Kidney (tissue), 14 donors: ENCODE measurements around the gene NEDD4L. TPM values are rescaled to one million over a fixed set of nuclear protein-coding genes. Genes with fewer than 3 reads are reported as not detected.

Experiments
- DNase-seq, 5 donors: peaks; one replicate each; pipeline ENCODE4 v3.0.0-alpha.2; 2013 to 2020
- FAIRE-seq: peaks from 2 replicates; lab custom pipeline; 2012; peaks lifted over from hg19 to GRCh38; lab: Jason Lieb, UNC
- H3K27ac ChIP-seq, 2 donors: one replicate each; pipeline ENCODE4 v1.7.0; 2013; ENCODE audit warnings: low read depth in 2 of 2, low read length in 2 of 2, inconsistent platforms in 1 of 2
- H3K27me3 ChIP-seq: one replicate; pipeline ENCODE4 v1.7.1; 2013; ENCODE audit warnings: low read length, inconsistent platforms; ENCODE audit not compliant: control insufficient read depth, insufficient read depth
- H3K36me3 ChIP-seq, 3 donors: one replicate each; pipeline versions ENCODE4 v1.7.0 to v1.7.1; 2013; ENCODE audit warnings: low read length in 3 of 3, control low read depth in 1 of 3, inconsistent platforms in 1 of 3; ENCODE audit not compliant: insufficient read depth in 3 of 3, control insufficient read depth in 2 of 3
- H3K4me1 ChIP-seq, 3 donors: one replicate each; pipeline versions ENCODE4 v1.7.0 to v1.7.1; 2013; ENCODE audit warnings: low read length in 3 of 3, inconsistent platforms in 1 of 3, low read depth in 1 of 3; ENCODE audit not compliant: control insufficient read depth in 2 of 3, insufficient read depth in 2 of 3
- H3K4me3 ChIP-seq, 3 donors: one replicate each; pipeline versions ENCODE4 v1.7.0 to v1.8.1; 2013; ENCODE audit warnings: low read length in 3 of 3, control low read depth in 1 of 3, inconsistent platforms in 1 of 3
- H3K9ac ChIP-seq, 3 donors: one replicate each; pipeline versions ENCODE4 v1.7.0 to v1.7.1; 2013; ENCODE audit warnings: low read length in 3 of 3, control low read depth in 1 of 3, inconsistent platforms in 1 of 3
- H3K9me3 ChIP-seq, 3 donors: one replicate each; pipeline versions ENCODE4 v1.7.0 to v1.7.1; 2013; ENCODE audit warnings: low read length in 3 of 3, control low read depth in 1 of 3, inconsistent platforms in 1 of 3; ENCODE audit not compliant: control insufficient read depth in 2 of 3, insufficient read depth in 1 of 3
- intact Hi-C: fragments of 100-400 bp; cut with DNase I; formaldehyde crosslinking; loops from one replicate; pipeline ENCODE4 v1.11.1; 2022
- polyA plus RNA-seq: library from polyadenylated mRNA; stranded (reverse); fragments of 350-450 nt; fragmentation: Illumina TruSeq; extraction: RNeasy Lipid Tissue Mini Kit (QIAGEN cat#74804); gene quantifications from one replicate; pipeline ENCODE4 v1.2.3, GENCODE V29; 2014; ENCODE audit warnings: low read depth, low replicate concordance; ENCODE audit not compliant: insufficient read depth
- total RNA-seq: library from RNA; stranded (reverse); fragmentation: NEBNext Ultra II Directional; extraction: Animal tissue kit (Norgen Biotek cat#: 25700); gene quantifications from one replicate; pipeline ENCODE4 v1.2.1, GENCODE V29; 2021
- TF ChIP-seq, protein P1 (sequence below): IDR thresholded peaks from 3 replicates; pipeline ENCODE4 v1.5.1; 2012; ENCODE audit warnings: mild to moderate bottlenecking, moderate library complexity, borderline replicate concordance; ENCODE audit not compliant: insufficient read depth; ENCODE audit errors: extremely low read depth
- donor health status: control.
- donor health status: control.
- donor health status: control.
- donor health status: control.
- donor health status: control.
- donor health status: DM: yes; HTN: yes; CAD: no.
- donor health status: Normal renal cell carcinoma (clear cell type).

Gene NEDD4L
- total and polyA plus RNA-seq, 2 donors from 2014 or later, result 90.8 to 95.7 TPM

DNA sequence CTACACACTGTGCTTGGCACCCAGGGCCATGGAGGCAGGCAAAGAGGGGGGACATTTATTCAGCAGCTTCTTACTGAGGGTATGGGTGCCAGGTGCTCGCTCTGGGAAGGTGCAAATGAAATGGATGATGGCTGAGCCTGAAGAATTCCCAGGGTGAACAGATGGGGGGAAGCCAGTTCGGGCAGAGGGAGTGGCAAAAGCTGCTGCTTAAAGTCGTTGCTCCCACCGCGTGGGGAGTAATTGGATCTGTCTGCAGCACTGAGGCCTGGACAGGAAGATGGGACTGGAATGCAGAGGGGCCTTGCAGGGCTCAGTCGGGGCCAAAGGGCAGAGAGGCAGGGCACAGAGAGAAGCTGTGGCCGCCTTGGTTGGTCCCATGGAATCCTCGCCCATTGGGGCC lies 51.2 kb downstream of the NEDD4L start:
- H3K4me1 ChIP-seq, result peaks cover 0 to 13% (median 3%) of the 10 kb centered on the region in 3 donors

DNA sequence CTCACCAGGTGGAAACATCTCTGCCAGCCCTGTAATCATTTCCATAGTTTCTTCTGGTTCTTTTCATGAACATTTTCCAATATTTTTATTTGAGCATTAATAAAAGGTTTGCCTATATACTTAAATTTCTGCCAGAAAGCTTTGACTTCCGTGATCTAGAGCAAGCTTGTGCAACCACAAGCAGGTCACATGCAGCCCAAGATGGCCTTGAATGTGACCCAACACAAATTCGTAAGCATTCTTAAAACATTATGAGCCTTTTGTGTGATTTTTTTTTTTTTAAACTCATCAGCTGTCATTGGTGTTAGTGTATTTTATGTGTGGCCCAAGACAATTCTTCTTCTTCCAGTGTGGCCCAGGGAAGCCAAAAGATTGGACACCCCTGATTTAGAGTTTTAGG lies 51.6 kb downstream of the NEDD4L start:
- Histone ChIP-seq H3K27ac (no peak overlapping the region), H3K4me1 (peaks cover 0 to 13% (median 3%) of the 10 kb centered on the region in 3 donors)
- FAIRE-seq, result no peak

More for the DNA sequence above, 51.2 kb downstream of the NEDD4L start:
- Histone ChIP-seq H3K36me3 (no peaks in the 10 kb centered on the region), H3K4me3 (no peak overlapping the region), H3K9me3 (no peaks in the 10 kb centered on the region), H3K9ac (no peak overlapping the region), H3K27ac (no peak overlapping the region), H3K27me3 (no peaks in the 10 kb centered on the region)
- FAIRE-seq (no peak), DNase-seq (peak in 2 of 5 donors; percentile 34 to 38)
- intact Hi-C loops, result no loop called here
- TF ChIP-seq, protein P1, sequence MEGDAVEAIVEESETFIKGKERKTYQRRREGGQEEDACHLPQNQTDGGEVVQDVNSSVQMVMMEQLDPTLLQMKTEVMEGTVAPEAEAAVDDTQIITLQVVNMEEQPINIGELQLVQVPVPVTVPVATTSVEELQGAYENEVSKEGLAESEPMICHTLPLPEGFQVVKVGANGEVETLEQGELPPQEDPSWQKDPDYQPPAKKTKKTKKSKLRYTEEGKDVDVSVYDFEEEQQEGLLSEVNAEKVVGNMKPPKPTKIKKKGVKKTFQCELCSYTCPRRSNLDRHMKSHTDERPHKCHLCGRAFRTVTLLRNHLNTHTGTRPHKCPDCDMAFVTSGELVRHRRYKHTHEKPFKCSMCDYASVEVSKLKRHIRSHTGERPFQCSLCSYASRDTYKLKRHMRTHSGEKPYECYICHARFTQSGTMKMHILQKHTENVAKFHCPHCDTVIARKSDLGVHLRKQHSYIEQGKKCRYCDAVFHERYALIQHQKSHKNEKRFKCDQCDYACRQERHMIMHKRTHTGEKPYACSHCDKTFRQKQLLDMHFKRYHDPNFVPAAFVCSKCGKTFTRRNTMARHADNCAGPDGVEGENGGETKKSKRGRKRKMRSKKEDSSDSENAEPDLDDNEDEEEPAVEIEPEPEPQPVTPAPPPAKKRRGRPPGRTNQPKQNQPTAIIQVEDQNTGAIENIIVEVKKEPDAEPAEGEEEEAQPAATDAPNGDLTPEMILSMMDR, result no peak

DNA sequence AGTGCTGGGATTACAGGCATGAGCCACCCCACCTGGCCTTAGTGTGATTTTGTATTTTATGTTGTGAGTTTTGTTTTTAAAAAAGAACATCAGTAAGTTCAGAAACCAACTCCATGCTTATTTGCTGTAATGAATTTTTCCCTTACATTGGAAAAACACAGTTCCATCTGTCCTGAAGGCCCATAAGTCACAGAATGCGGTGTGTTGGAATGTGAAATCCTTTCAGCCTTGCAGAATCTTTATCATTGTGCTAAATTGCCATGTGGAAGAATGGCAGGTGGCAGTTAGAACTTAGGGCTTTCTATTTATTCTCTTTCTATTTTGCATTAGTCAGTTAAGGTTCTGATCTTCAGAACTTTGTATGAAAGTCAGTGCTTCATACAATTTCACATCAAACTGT lies 52.6 kb downstream of the NEDD4L start:
- intact Hi-C loops, result no loop called here
- Histone ChIP-seq H3K9ac (no peak overlapping the region), H3K9me3 (no peaks in the 10 kb centered on the region), H3K4me1 (peaks cover 0 to 8% (median 3%) of the 10 kb centered on the region in 3 donors), H3K27me3 (no peaks in the 10 kb centered on the region), H3K36me3 (no peaks in the 10 kb centered on the region), H3K27ac (no peak overlapping the region), H3K4me3 (no peak overlapping the region)
- DNase-seq, result no peak
- FAIRE-seq, result no peak
- TF ChIP-seq, protein P1, result no peak

More for the DNA sequence above, 51.6 kb downstream of the NEDD4L start:
- Histone ChIP-seq H3K36me3 (no peaks in the 10 kb centered on the region), H3K9me3 (no peaks in the 10 kb centered on the region), H3K4me3 (no peak overlapping the region), H3K27me3 (no peaks in the 10 kb centered on the region), H3K9ac (no peak overlapping the region)
- intact Hi-C loops, result no loop called here
- TF ChIP-seq, protein P1, result no peak
- no peak for DNase-seq
